ENCODE measurements around the gene SCGB3A2. TPM values are rescaled to one million over a fixed set of nuclear protein-coding genes. Genes with fewer than 3 reads are reported as not detected.

SCGB3A2 gene
- polyA plus RNA-seq, 1 donor from 2014 or later: not detected

- Histone ChIP-seq H3K27ac (ENCODE audit: low read length) (no peak overlapping the region), H3K9me3 (ENCODE audit: low read length) (no peaks in the 10 kb centered on the region), H3K9me2 (ENCODE audit: insufficient read depth, low read length) (no peaks in the 10 kb centered on the region), H3K27me3 (ENCODE audit: insufficient read depth, low read depth, low read length) (no peaks in the 10 kb centered on the region), H3F3A (ENCODE audit: insufficient read depth, low read length, poor library complexity, severe bottlenecking) (no peaks in the 10 kb centered on the region), H3K4me2 (ENCODE audit: low read length) (no peak overlapping the region), H4K20me1 (ENCODE audit: insufficient read depth) (no peaks in the 10 kb centered on the region), H3K79me2 (replicated peaks; ENCODE audit: insufficient read depth, low read length) (no peaks in the 10 kb centered on the region), H3K9ac (ENCODE audit: low read length) (no peak overlapping the region), H3K36me3 (ENCODE audit: insufficient read depth, low read length) (no peaks in the 10 kb centered on the region), H2AFZ (ENCODE audit: low read depth, low read length) (no peak overlapping the region), H3K4me3 (ENCODE audit: low read length) (no peak overlapping the region)
- TF ChIP-seq TAF1 (IDR thresholded peaks at IDR 0.05; ENCODE audit: low read depth) (no peak), MXI1 (conservative IDR thresholded peaks at IDR 0.05; ENCODE audit: poor library complexity, severe bottlenecking) (no peak), EZH2 (IDR thresholded peaks at IDR 0.05; ENCODE audit: borderline replicate concordance, insufficient read depth, low read length, poor library complexity, severe bottlenecking) (no peak), SMC3 (conservative IDR thresholded peaks at IDR 0.05; ENCODE audit: poor library complexity) (no peak), RAD21 (conservative IDR thresholded peaks at IDR 0.05) (no peak)
- TF ChIP-seq, protein P1, sequence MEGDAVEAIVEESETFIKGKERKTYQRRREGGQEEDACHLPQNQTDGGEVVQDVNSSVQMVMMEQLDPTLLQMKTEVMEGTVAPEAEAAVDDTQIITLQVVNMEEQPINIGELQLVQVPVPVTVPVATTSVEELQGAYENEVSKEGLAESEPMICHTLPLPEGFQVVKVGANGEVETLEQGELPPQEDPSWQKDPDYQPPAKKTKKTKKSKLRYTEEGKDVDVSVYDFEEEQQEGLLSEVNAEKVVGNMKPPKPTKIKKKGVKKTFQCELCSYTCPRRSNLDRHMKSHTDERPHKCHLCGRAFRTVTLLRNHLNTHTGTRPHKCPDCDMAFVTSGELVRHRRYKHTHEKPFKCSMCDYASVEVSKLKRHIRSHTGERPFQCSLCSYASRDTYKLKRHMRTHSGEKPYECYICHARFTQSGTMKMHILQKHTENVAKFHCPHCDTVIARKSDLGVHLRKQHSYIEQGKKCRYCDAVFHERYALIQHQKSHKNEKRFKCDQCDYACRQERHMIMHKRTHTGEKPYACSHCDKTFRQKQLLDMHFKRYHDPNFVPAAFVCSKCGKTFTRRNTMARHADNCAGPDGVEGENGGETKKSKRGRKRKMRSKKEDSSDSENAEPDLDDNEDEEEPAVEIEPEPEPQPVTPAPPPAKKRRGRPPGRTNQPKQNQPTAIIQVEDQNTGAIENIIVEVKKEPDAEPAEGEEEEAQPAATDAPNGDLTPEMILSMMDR (IDR thresholded peaks at IDR 0.05; ENCODE audit: poor library complexity, severe bottlenecking): no peak
- TF ChIP-seq, protein P2, sequence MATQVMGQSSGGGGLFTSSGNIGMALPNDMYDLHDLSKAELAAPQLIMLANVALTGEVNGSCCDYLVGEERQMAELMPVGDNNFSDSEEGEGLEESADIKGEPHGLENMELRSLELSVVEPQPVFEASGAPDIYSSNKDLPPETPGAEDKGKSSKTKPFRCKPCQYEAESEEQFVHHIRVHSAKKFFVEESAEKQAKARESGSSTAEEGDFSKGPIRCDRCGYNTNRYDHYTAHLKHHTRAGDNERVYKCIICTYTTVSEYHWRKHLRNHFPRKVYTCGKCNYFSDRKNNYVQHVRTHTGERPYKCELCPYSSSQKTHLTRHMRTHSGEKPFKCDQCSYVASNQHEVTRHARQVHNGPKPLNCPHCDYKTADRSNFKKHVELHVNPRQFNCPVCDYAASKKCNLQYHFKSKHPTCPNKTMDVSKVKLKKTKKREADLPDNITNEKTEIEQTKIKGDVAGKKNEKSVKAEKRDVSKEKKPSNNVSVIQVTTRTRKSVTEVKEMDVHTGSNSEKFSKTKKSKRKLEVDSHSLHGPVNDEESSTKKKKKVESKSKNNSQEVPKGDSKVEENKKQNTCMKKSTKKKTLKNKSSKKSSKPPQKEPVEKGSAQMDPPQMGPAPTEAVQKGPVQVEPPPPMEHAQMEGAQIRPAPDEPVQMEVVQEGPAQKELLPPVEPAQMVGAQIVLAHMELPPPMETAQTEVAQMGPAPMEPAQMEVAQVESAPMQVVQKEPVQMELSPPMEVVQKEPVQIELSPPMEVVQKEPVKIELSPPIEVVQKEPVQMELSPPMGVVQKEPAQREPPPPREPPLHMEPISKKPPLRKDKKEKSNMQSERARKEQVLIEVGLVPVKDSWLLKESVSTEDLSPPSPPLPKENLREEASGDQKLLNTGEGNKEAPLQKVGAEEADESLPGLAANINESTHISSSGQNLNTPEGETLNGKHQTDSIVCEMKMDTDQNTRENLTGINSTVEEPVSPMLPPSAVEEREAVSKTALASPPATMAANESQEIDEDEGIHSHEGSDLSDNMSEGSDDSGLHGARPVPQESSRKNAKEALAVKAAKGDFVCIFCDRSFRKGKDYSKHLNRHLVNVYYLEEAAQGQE (IDR thresholded peaks at IDR 0.05; ENCODE audit: borderline replicate concordance): no peak
Observed at GRCh38 chr5:147918899-147919298, 40.4 kb downstream of the SCGB3A2 start.

DNA sequence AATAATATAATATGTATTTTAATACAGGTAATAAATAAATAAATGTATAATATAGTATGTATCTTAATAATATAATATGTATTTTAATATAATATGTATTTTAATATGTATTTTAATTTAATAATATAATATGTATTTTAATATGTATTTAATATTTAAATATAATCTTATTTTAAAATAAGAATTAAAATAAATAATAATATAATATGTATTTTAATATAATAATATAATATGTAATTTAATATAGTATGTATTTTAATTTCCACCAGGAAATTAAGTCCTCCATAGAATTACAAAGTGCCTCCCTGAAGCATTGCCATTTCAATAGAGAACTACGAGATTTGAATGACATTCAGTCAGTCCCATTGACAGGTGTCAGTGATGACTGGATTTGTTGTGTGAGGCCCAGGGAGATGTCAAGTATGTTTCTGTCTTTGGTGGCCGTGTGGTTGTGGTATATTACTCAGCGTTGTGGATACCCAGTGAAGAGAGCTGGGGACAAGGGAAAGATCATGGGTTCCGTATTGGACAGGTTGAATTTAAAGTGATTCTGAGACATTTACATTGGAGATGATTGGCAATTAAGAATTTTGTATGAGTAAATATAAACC is 42.0 kb downstream of the SCGB3A2 start:
- Histone ChIP-seq H3K9me3 (ENCODE audit: low read length) (no peaks in the 10 kb centered on the region), H4K20me1 (ENCODE audit: insufficient read depth) (no peaks in the 10 kb centered on the region), H3F3A (ENCODE audit: insufficient read depth, low read length, poor library complexity, severe bottlenecking) (no peaks in the 10 kb centered on the region), H3K36me3 (ENCODE audit: insufficient read depth, low read length) (no peaks in the 10 kb centered on the region), H3K9me2 (ENCODE audit: insufficient read depth, low read length) (no peaks in the 10 kb centered on the region), H3K4me3 (ENCODE audit: low read length) (no peak overlapping the region), H3K4me2 (ENCODE audit: low read length) (no peak overlapping the region), H3K9ac (ENCODE audit: low read length) (no peak overlapping the region), H3K27ac (ENCODE audit: low read length) (no peak overlapping the region), H3K79me2 (replicated peaks; ENCODE audit: insufficient read depth, low read length) (no peaks in the 10 kb centered on the region), H3K27me3 (ENCODE audit: insufficient read depth, low read depth, low read length) (no peaks in the 10 kb centered on the region), H2AFZ (ENCODE audit: low read depth, low read length) (no peak overlapping the region)
- no peak for TF ChIP-seq SMC3 (conservative IDR thresholded peaks at IDR 0.05; ENCODE audit: poor library complexity)
- TF ChIP-seq POLR2AphosphoS5 (IDR thresholded peaks at IDR 0.05): peak; percentile 77
- peak; percentile 95 for TF ChIP-seq EP300 (conservative IDR thresholded peaks at IDR 0.05; ENCODE audit: poor library complexity, severe bottlenecking)
